GM23248 (cell line): Measurements from ENCODE around the gene NFATC3. TPM values are rescaled to one million over a fixed set of nuclear protein-coding genes. Genes with fewer than 3 reads are reported as not detected.

Experiments
- DNase-seq: peaks from one replicate; pipeline ENCODE4 v3.0.0-alpha.2; 2015
- H2AFZ ChIP-seq: fragments of 200-600 bp; sonication (generic); 2 replicates; pipeline ENCODE4 v1.6.1; 2016; ENCODE audit warnings: antibody characterized with exemption
- H3F3A ChIP-seq: fragments of 200-600 bp; sonication (generic); 2 replicates; pipeline ENCODE4 v1.6.1; 2016; ENCODE audit warnings: mild to moderate bottlenecking, antibody characterized with exemption, mixed run types; ENCODE audit not compliant: insufficient read depth
- H3K27ac ChIP-seq: fragments of 200-600 bp; sonication (generic); 2 replicates; pipeline ENCODE4 v1.5.1; 2016; ENCODE audit warnings: mild to moderate bottlenecking
- H3K27me3 ChIP-seq: fragments of 200-600 bp; sonication (generic); replicated peaks from 2 replicates; pipeline ENCODE4 v1.6.1; 2016; ENCODE audit warnings: mild to moderate bottlenecking; ENCODE audit not compliant: insufficient read depth
- H3K36me3 ChIP-seq: fragments of 200-600 bp; sonication (generic); 2 replicates; pipeline ENCODE4 v1.6.1; 2016; ENCODE audit warnings: low read depth, mild to moderate bottlenecking
- H3K4me1 ChIP-seq: fragments of 200-600 bp; sonication (generic); 2 replicates; pipeline ENCODE4 v1.6.1; 2016; ENCODE audit warnings: mild to moderate bottlenecking; ENCODE audit not compliant: insufficient read depth
- H3K4me2 ChIP-seq: fragments of 200-600 bp; sonication (generic); one replicate; pipeline ENCODE4 v1.6.1; 2016; ENCODE audit warnings: mild to moderate bottlenecking; ENCODE audit not compliant: unreplicated experiment
- H3K4me3 ChIP-seq: fragments of 200-600 bp; sonication (generic); 2 replicates; pipeline ENCODE4 v1.5.1; 2016; ENCODE audit warnings: mild to moderate bottlenecking
- H3K79me2 ChIP-seq: fragments of 200-600 bp; sonication (generic); 2 replicates; pipeline ENCODE4 v1.6.1; 2016; ENCODE audit warnings: mild to moderate bottlenecking; ENCODE audit not compliant: insufficient read depth
- H3K9ac ChIP-seq: fragments of 200-600 bp; sonication (generic); 2 replicates; pipeline ENCODE4 v1.6.1; 2016; ENCODE audit warnings: mild to moderate bottlenecking
- H3K9me2 ChIP-seq: fragments of 200-600 bp; sonication (generic); 2 replicates; pipeline ENCODE4 v1.6.1; 2016; ENCODE audit warnings: mixed run types, mild to moderate bottlenecking, moderate library complexity; ENCODE audit not compliant: insufficient read depth
- H3K9me3 ChIP-seq: fragments of 200-600 bp; sonication (generic); one replicate; pipeline ENCODE4 v1.6.1; 2017; ENCODE audit warnings: low read depth
- H4K20me1 ChIP-seq: fragments of 200-600 bp; sonication (generic); 2 replicates; pipeline ENCODE4 v1.6.0; 2016; ENCODE audit not compliant: insufficient read depth
- EZH2 ChIP-seq: fragments of 200-600 bp; sonication (generic); IDR thresholded peaks from 2 replicates; pipeline ENCODE4 v1.6.1; 2018; ENCODE audit warnings: antibody characterized with exemption, mild to moderate bottlenecking; ENCODE audit not compliant: insufficient read depth, poor library complexity, severe bottlenecking
- EZH2phosphoT487 ChIP-seq: fragments of 200-600 bp; sonication (generic); IDR thresholded peaks from 2 replicates; pipeline ENCODE4 v1.6.1; 2018; ENCODE audit warnings: antibody characterized with exemption, moderate library complexity, mild to moderate bottlenecking, low read depth; ENCODE audit not compliant: insufficient read depth
- WGBS, 2 experiments: methylation state at CpG; one replicate each; pipeline ENCODE4 v1.1.6; 2015 to 2017; ENCODE audit warnings: low lambda C conversion rate in 2 of 2, low coverage in 1 of 2; ENCODE audit errors: missing lambda C conversion rate in 2 of 2; 5-methylcytosine and 5-hydroxymethylcytosine counted together
- in situ Hi-C: fragments of 300-500 bp; cut with MboI; formaldehyde crosslinking; loops from 2 replicates; pipeline ENCODE4 v1.15.0; 2020
- polyA plus RNA-seq: library from polyadenylated mRNA; unstranded; fragments of >200 nt; fragmentation: Nextera tagmentation; extraction: Ambion mirVana; gene quantifications from 2 replicates; pipeline ENCODE4 v1.2.1, GENCODE V29; 2016
- total RNA-seq: library from RNA; depleted of rRNA; stranded (reverse); fragments of >200 nt; shearing (Covaris generic); gene quantifications from 2 replicates; pipeline ENCODE4 v1.2.3, GENCODE V29; 2014

Gene NFATC3
- total and polyA plus RNA-seq, 2 experiments from 2014 or later: 10.2 to 14.2 TPM

GRCh38 chr16:68074850-68075555 is 10.2 kb upstream of the NFATC3 start:
- Histone ChIP-seq H3F3A (no peaks in the 10 kb centered on the region), H2AFZ (no peak overlapping the region), H3K4me2 (no peak overlapping the region), H3K4me3 (no peak overlapping the region), H4K20me1 (no peaks in the 10 kb centered on the region), H3K27me3 (no peaks in the 10 kb centered on the region), H3K9me2 (no peaks in the 10 kb centered on the region), H3K4me1 (peaks cover 5% of the 10 kb centered on the region; the same call in 1 of the 2 replicates), H3K9ac (no peak overlapping the region), H3K9me3 (no peaks in the 10 kb centered on the region), H3K36me3 (no peaks in the 10 kb centered on the region), H3K79me2 (no peaks in the 10 kb centered on the region), H3K27ac (no peak overlapping the region)
- 90 to 91% methylated on average over 6 of the region's 6 CpGs for WGBS, 2 experiments
- no peak for DNase-seq
- no peak for TF ChIP-seq EZH2
- TF ChIP-seq EZH2phosphoT487: no peak
- in situ Hi-C loops: no loop called here

- no peak overlapping the region for H3K9ac ChIP-seq
- no peak overlapping the region for H3K4me3 ChIP-seq
- 98 to 100% methylated on average over 3 of the region's 3 CpGs for WGBS, 2 experiments
- H3K27ac ChIP-seq: no peak overlapping the region
- H3F3A ChIP-seq: no peaks in the 10 kb centered on the region
- H2AFZ ChIP-seq: no peak overlapping the region
- H3K9me2 ChIP-seq: no peaks in the 10 kb centered on the region
- in situ Hi-C loops: no loop called here
- DNase-seq: no peak
- no peaks in the 10 kb centered on the region for H3K36me3 ChIP-seq
- H3K4me2 ChIP-seq: no peak overlapping the region
- H3K4me1 ChIP-seq: peaks cover 5% of the 10 kb centered on the region; the same call in 1 of the 2 replicates
- H3K79me2 ChIP-seq: no peaks in the 10 kb centered on the region
- H3K27me3 ChIP-seq: no peaks in the 10 kb centered on the region
- no peaks in the 10 kb centered on the region for H4K20me1 ChIP-seq
- no peaks in the 10 kb centered on the region for H3K9me3 ChIP-seq
- TF ChIP-seq EZH2phosphoT487 (no peak), EZH2 (no peak)
These were observed 9.2 kb upstream of the NFATC3 start for GRCh38 chr16:68075980-68076379.

GRCh38 chr16:68076560-68076959 is 8.6 kb upstream of the NFATC3 start:
- no peaks in the 10 kb centered on the region for H4K20me1 ChIP-seq
- H3K4me1 ChIP-seq: peaks cover 5% of the 10 kb centered on the region; the same call in 1 of the 2 replicates
- no peaks in the 10 kb centered on the region for H3K9me2 ChIP-seq
- 80 to 85% methylated on average over 3 of the region's 3 CpGs for WGBS, 2 experiments
- no peak overlapping the region for H3K4me2 ChIP-seq
- no peaks in the 10 kb centered on the region for H3K27me3 ChIP-seq
- no peak overlapping the region for H2AFZ ChIP-seq
- H3F3A ChIP-seq: no peaks in the 10 kb centered on the region
- TF ChIP-seq EZH2 (no peak), EZH2phosphoT487 (no peak)
- H3K9ac ChIP-seq: no peak overlapping the region
- no peak overlapping the region for H3K4me3 ChIP-seq
- H3K27ac ChIP-seq: no peak overlapping the region
- H3K79me2 ChIP-seq: no peaks in the 10 kb centered on the region
- H3K36me3 ChIP-seq: no peaks in the 10 kb centered on the region
- in situ Hi-C loops: no loop called here
- H3K9me3 ChIP-seq: no peaks in the 10 kb centered on the region
- no peak for DNase-seq

GRCh38 chr16:68077866-68078700 is 7.1 kb upstream of the NFATC3 start:
- DNase-seq: no peak
- no peaks in the 10 kb centered on the region for H3K4me1 ChIP-seq
- H3K4me2 ChIP-seq: no peak overlapping the region
- 95 to 98% methylated on average over 7 of the region's 7 CpGs for WGBS, 2 experiments
- TF ChIP-seq EZH2 (no peak), EZH2phosphoT487 (no peak)
- no peak overlapping the region for H2AFZ ChIP-seq
- no peaks in the 10 kb centered on the region for H3F3A ChIP-seq
- no peaks in the 10 kb centered on the region for H3K79me2 ChIP-seq
- H3K9me3 ChIP-seq: no peaks in the 10 kb centered on the region
- in situ Hi-C loops: no loop called here
- H3K27ac ChIP-seq: no peak overlapping the region
- H3K9ac ChIP-seq: no peak overlapping the region
- no peak overlapping the region for H3K4me3 ChIP-seq
- no peaks in the 10 kb centered on the region for H4K20me1 ChIP-seq
- H3K9me2 ChIP-seq: no peaks in the 10 kb centered on the region
- H3K27me3 ChIP-seq: no peaks in the 10 kb centered on the region
- no peaks in the 10 kb centered on the region for H3K36me3 ChIP-seq
